Endothelial cell of umbilical vein (primary cell): ENCODE results near the gene SYMPK.

Experiments used
- EZH2 ChIP-seq: IDR thresholded peaks from 2 replicates; pipeline ENCODE4 v1.6.1; 2012; ENCODE audit warnings: borderline replicate concordance, low read depth, mild to moderate bottlenecking, moderate library complexity, low read length, inconsistent platforms; ENCODE audit not compliant: severe bottlenecking
- FOS ChIP-seq: IDR thresholded peaks from 2 replicates; pipeline ENCODE4 v1.6.1; 2011; ENCODE audit warnings: mild to moderate bottlenecking, low read length, moderate library complexity, borderline replicate concordance; ENCODE audit not compliant: insufficient read depth
- GATA2 ChIP-seq: IDR thresholded peaks from 2 replicates; pipeline ENCODE4 v1.7.0; 2011; ENCODE audit warnings: low read depth, mild to moderate bottlenecking, moderate library complexity, mixed read lengths, low read length; ENCODE audit not compliant: insufficient read length, insufficient read depth
- POLR2A ChIP-seq: IDR thresholded peaks from 2 replicates; pipeline ENCODE4 v1.6.1; 2012; ENCODE audit warnings: low read depth, mild to moderate bottlenecking, control low read depth, low read length
- POLR2AphosphoS5 ChIP-seq: IDR thresholded peaks from 2 replicates; pipeline ENCODE4 v1.6.1; 2012; ENCODE audit warnings: low read depth, mild to moderate bottlenecking, control low read depth, low read length, moderate library complexity; ENCODE audit not compliant: insufficient read depth
- TF ChIP-seq, protein P1 (sequence below), 2 donors: IDR thresholded peaks; 1 replicate in 1 of 2; 2 replicates in 1 of 2; pipeline ENCODE4 v1.5.1; 2011; ENCODE audit warnings: low read length in 2 of 2, mild to moderate bottlenecking in 2 of 2, moderate library complexity in 2 of 2, control low read depth in 1 of 2, inconsistent platforms in 1 of 2, low read depth in 1 of 2; ENCODE audit not compliant: insufficient read depth in 1 of 2; ENCODE audit errors: extremely low read depth in 1 of 2

GRCh38 chr19:45812297-45812696 is 50.6 kb downstream of the SYMPK start:
- TF ChIP-seq, protein P1, sequence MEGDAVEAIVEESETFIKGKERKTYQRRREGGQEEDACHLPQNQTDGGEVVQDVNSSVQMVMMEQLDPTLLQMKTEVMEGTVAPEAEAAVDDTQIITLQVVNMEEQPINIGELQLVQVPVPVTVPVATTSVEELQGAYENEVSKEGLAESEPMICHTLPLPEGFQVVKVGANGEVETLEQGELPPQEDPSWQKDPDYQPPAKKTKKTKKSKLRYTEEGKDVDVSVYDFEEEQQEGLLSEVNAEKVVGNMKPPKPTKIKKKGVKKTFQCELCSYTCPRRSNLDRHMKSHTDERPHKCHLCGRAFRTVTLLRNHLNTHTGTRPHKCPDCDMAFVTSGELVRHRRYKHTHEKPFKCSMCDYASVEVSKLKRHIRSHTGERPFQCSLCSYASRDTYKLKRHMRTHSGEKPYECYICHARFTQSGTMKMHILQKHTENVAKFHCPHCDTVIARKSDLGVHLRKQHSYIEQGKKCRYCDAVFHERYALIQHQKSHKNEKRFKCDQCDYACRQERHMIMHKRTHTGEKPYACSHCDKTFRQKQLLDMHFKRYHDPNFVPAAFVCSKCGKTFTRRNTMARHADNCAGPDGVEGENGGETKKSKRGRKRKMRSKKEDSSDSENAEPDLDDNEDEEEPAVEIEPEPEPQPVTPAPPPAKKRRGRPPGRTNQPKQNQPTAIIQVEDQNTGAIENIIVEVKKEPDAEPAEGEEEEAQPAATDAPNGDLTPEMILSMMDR (IDR thresholded peaks at IDR 0.05; ENCODE audit: extremely low read depth in 1 of 2, insufficient read depth in 1 of 2, low read depth in 1 of 2, low read length in 2 of 2): no peak
- TF ChIP-seq EZH2: no peak
- no peak for TF ChIP-seq FOS
- TF ChIP-seq POLR2A: no peak
- no peak for TF ChIP-seq POLR2AphosphoS5
- no peak for TF ChIP-seq GATA2
